GM18502 (cell line): Measurements from ENCODE around the gene CYB561.

Experiments used
- ATAC-seq: cut with Tn5 transposase; IDR thresholded peaks from one replicate; pipeline ENCODE4 v1.9.1; 2021; ENCODE audit warnings: mild to moderate bottlenecking; ENCODE audit not compliant: unreplicated experiment, poor library complexity

The CYB561 gene

DNA sequence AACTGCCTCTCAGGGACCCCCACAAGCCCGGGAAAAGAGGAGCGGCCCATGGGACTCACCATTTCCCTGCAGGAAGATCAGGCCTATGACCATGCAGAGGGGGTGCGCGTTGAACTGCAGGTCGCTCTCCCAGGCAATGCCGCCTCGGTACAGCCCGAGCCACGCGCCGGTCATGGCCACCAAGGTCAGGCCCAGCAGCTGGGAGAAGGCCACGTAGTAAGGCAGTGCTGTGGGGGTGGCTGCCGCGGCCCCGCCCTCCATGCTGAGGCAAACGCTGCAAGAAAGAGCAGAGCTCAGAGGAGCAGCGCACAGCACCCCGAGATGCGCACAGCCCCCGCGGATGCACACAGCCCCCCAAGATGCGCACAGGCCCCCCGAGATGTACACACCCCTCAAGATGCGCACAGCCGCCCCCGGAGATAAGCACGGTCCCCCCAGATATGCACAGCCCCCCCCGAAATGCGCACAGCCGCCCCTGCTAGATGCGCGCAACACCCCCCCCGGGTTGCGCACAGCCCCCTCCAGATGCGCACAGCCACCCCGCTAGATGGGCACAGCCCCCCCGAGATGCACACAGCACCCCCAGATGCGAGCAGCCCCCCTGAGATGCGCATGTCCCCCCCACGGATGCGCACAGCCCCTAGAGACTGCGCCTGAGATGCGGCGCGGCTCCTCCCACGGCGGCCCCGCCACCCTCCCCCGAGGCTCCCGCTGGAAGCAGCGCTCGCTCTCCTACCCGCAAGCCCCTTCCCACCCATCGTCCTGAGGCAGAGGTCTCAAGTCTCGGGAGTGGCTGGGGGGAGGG lies 8.6 kb downstream of the CYB561 start:
- ATAC-seq, result no peak

DNA sequence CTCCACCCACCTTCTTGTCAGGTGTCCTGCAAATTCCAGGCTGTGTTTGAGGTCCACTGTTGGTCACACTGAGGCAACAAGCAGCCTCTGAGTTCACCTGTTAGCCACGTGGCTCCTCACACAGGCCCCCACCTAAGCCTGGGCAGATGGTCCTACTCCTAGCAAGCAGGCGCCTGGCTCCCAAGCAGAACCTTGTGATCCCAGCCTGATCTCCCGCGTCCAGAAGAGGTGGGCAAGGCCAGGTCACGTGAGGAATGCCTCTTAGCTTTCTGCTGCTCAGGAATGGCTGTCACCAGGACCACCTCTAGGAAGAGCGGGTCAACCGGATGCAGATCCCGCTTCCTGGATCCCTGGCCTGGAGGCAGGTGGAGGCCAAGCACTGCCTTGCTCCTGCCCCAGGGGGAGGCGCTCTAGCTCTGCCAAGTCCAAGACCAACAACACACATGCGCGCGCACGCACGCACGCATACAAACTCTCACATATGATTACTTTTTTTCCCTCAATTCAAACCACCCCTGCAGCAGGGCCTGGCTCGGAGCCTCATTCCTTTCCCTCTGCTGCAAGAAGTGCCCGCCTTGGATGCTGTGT lies 9.5 kb downstream of the CYB561 start:
- ATAC-seq, result no peak

DNA sequence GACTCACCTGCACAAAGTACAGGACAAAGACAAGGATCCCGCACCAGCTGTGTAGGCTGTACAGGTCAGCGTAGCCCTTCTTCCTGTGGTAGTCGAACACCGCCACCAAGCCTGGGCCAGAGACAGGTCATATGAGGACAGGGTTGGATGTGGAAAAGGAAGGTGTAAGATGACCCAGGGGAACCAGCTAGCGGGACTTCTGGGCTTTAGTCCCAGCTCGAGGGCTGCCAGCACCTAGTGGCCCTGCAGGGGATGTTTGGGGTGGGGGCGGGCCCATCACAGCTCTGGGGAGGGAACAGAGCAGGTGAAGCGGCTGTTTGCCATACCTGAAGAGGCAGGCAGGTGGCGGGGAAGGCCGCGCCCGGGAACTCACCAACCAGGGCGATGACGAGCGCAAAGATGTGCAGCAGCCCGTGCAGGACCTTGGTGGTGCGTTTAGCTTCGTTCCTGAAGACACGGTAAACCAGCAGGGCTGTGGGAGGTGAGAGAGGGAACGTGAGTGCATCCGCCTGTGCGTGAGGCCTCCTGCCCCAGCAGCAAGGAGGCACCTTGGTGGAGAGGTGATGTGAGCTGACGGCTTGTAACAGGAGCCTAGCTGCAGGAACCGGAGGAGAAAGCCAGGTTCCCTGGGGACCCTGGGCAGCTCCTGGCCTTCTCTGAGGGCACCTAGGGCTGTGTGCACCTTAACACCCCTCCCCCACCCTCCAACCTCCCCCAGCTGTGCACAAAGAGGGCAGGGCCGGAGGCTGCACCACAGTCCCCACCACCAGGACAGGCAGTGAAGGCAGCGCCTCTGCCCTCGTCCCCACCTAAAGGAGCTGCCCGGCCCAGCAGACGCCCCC lies 10.2 kb downstream of the CYB561 start:
- ATAC-seq, result no peak

DNA sequence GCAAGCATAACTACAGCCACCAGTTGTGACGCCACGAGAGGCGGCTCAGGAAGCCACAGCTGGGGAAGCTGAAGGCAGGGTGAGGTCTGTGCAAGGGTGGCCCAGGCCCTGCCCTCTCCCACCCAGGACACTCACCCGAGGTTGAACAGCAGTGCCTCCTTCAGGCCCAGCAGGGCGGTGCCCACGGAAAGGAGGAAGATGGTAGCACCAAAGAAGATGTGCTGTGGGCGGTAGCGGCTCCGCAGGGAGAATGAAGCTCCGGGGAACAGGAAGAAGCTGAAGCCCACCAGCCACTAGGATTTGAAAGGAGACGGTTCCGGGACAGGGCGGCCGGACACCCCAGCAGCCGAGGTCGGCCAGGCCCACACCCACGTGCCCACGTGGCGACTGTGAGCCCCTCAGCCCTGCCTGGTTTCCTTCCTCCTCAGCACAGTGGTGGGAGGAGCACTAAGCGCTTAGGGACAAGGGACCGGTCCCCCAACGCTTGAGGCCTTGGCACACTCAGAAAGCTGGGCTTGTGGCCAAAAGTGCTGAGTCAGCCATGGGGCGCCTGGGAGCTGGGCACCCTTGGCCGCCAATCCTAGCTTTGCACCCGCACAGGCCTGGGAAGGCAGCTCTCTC lies 11.0 kb downstream of the CYB561 start:
- no peak for ATAC-seq

DNA sequence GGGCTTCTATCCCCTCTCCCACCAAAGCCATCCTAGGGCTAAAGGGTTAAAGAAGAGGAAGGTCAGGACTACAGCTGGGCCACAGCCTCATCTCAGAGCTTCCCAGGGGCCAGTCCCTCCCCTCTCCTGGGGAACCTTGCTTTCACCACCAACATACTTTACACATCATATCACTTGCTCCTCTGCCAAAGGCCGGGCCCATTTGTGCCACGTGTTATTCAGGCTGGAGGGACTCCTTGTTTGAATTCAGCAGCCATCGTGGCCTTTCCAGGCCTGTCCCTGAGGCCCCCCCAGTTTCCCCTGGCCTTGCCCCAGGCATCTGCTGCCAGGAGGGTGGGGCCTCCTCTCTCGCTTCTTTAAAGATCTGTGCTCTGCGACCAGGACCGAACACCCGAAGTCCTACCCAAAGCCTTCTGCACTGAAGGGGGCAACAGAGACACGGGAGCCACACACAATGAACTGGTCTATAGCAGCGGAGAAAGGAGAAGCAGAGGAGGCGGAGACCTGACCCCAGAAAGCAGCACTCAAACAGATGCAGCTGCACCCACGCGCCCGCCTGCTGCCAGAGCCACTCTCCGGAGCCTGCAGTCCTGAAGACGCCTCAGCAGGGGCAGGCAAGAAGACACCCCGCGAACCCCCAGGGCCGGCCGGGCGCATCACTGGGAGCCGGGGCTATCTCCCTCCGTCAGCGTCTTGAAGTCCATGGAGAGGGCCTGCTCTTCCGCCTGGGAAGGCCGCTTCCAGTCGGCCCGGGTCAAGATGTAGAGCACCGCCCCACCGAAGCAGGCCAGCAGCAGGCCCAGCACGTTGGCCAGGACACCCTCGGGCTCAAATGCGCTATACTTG lies 12.1 kb downstream of the CYB561 start:
- no peak for ATAC-seq

DNA sequence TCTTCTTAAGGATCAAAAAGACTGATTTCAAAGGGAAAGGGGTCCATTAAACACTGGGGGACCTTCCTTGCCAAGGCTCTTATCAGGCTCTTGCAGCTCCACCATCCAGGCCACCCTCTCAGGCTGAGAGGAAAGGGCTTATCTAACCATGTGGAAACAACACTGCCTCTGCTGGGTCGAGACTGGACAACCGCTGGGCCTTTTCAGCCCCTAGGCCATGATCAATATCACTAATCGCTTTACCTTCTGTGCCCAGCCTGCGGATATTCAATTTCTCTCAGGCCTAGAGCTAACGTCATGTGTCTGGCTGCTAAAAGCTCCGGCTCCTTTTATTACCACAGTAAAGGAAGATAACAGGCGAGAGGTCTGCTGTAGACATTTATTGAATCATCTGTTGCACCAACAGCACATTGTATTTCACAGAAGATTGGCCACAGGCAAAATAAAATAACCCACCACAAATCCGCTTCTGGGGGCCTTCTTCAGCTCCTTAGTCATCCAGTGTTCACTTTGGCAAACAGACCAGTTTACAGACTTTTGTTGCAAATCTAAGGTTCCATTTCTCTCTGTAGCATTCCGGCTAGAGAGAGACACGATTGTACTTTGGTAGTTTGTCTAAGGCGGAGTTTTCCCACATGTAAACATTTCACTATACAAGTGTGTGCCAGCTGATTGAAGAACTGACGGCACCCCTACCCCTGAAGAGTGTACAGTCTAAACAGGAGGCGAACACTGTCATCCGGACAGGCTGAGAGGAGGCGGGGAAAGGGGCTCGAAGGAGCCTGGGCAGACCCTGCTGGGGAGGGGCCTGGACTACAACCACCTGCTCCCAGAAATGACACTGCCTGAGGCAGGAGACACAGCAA lies 13.9 kb downstream of the CYB561 start:
- no peak for ATAC-seq

DNA sequence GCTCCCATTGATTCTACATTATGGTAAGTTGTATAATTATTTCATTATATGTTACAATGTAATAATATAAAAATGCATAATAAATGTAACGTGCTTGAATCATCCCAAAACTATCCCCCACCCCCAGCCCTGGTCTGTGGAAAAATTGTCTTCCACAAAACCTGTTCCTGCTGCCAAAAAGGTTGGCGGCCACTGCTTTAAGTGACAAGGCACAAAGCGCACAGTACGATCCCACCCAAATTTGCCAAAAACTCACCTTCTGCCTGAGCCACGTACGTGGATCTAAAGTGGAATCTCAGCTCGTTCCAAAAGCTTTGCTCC lies 14.5 kb downstream of the CYB561 start:
- no peak for ATAC-seq

DNA sequence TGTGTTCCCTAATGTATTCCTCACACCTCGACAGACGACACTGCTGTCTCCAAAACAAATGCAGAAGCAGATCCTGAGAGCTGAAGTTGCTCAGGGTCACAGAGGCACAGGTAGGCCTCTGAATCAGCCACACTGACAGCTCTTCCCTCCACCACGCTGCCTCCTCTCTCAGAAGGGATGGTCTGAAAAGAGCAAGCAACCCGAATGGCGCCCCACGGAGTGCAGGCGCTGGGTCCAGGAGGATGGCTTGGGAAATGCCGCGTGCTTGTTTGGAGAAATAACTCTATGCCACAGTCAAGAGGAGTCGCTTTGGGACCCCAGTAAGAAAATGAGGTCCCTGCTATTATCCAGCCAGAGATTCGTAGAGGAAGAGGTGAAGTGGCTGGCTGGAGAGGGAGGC lies 15.9 kb downstream of the CYB561 start:
- no peak for ATAC-seq

DNA sequence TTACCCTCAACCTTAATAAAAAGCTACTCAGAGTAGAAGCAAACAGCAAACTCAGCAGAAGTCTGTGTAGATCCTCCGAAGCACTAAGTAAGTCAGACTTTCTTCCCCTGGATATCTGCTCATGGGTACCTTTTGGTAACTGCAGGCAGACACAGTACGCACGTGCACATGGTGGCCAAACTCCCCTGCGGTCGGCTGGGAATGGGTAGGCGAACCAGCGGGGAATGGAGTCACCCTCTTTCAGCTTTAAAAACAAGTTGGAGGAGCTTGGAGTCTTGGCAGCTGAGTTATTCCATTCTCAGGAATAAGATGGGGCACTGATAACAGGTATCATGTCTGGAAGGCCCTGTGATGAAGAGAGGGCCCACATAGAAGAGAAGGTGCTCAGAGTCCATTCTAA lies 16.3 kb downstream of the CYB561 start:
- ATAC-seq, result no peak

DNA sequence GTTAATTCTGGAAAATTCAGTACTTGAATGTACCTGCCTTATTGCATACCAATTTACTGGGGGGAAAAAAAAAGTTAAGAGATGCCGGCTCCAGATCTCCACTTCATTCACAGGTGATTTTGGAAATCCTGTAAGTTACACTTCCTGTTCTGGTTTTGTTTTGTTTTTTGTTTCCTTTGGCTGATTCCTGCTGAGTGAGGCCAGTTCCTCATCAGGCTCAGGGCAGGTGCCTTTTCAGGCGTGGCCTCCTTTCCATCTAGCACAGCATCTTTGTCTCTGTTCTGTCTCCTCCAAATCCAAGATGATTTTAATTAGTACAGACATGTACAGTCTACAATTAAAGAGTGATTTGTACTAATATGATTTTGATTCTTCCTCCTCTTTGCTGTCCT lies 19.2 kb downstream of the CYB561 start:
- ATAC-seq, result no peak

DNA sequence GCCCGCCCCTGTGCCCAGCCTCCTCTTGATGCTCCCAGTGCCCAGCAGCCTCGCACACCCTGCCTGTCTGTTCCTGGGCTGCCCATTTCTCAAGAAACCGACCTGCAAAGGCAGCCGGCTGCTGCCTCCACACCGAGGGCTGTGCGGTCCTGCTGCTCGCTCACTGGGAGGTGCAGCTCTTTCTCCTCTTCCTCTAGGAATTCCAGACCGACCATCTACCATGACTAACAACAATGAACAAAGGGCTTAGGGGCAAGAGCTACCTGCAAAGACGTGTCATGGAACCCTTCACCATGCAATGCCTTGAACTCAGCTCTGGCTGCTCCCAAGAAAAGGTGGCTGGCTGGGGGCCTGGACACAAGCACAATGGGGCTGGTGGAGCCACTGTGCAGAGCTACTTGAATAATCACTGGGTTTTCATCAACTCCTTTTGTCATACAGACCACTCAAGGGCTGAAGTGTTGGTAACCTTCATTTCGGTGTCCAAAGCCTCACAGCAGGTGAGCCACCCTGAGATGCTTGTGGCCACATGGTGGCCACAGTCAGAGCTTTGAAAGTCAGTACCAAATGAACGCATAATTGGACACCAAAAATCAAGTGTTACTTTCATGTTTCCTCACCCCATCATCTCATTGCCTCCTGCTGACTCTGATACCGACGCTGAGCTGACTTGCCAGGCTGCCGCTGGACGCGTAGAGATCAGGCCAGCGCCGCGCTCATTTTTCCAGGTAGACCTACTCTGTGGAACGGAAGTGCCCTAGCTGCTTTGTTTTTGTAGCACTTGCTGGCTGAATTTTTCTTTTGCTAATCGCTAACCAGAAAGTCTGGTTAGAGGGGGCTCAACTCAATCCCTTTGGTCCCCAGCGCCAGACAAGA lies 19.8 kb downstream of the CYB561 start:
- ATAC-seq, result no peak

DNA sequence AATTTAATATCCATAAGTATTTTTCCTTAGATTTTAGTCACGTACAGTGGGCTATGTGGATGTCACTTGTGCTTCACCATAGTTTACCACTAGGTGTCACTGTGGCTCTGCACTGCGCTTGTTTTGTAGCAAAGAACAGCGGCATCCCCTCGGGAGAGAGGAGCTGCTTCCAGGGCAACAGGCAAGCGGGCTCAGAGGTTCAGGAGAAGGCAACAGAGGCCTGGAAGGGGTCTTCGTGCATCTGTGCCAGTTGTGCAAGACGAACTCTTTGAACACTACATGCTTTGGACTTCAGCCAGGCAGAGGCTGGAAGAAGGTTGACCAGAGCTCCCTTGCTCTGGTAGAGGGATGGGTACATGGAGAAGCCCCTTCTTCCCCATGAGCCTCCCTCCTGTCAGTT lies 20.6 kb downstream of the CYB561 start:
- no peak for ATAC-seq

DNA sequence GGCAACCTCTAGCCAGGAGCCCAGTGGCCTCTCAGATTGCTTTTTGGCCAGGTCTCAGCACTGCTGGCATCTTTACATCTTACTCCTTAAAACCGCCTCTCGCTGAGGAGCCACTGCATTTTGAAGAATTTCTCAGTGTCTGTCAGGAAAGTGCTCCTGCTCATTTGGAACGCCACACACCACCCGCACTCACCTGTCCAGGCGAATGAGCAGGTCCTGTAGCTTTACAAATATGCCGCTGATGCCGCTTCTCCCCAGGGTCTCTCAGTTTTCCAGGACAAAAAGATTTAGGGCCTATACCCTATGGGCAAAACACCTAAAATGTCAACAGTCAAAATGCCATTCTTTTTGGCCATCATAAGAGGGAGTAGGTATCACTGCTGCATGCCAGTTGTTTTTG lies 22.1 kb downstream of the CYB561 start:
- no peak for ATAC-seq

DNA sequence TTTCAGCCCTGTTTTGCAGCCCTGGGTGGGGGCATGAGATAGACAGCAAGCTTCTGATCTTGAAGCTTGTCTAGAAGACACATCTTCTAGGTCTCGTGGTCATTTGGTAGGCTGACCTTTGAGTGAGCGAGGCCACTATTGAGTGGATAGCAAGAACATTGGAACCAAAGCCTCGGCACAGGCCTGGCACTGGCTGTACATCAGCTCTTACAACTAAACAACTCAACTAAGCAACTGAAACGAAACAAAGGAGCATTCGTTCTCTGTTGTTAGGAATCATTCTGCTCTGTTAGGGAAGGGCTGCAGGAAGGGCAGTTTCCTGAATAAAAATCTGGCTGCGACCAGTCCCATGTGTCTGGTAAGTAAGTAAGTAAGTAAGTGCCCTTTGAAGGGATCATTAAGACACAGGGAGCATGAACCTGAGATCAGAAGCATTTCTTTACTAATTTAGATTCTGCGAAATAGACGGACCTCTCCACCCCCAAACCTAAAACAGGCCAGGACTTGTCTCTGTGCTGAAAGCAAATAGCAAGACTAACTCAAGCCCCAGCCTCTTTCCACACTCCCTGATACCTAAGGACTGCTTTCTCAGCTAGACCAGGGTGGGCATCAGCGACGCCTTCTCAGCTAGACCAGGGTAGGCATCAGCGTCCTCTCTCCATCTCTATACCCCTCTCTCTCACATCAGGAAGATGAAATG lies 22.7 kb downstream of the CYB561 start:
- no peak for ATAC-seq

DNA sequence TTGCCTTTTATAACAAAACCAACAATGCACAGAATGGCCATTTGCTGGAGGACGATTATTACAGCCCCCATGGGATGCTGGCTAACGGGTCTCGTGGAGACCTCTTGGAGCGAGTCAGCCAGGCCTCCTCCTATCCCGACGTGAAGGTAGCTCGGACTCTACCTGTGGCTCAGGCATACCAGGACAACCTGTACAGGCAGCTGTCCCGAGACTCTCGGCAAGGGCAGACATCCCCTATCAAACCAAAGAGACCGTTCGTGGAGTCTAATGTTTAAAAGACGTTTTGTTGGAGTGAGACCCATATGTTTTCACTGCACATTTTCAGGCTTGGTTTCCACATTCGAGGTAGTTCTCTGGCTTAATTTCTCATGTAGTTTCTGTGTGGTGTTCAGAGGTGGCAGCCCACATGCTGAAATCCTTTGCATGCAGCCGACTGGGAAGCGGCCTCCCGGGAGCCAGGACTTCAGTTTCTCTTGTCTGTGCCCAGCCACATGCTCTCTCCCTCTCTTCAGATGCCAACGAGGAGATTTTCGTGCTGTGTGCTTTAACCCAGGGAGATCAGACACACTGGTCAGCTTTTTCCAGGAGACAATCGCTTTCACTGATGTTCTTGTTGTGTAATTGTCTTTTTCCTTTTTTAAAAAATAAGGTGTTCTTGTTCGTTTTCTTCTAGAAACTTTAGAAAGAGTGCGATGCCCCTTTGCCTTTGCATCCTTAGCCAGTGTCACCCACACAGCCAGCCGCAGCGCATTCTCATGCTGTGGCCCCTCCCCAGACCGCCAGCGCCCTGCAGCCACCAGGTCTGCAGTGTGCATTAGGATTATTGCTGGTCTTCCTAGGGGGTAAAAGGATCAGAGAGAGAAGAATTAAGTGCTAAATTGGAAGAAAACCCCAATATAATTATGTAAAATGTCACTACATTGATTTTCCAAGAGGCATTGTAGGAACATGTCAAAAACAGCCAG lies 24.1 kb downstream of the CYB561 start:
- ATAC-seq, result no peak

DNA sequence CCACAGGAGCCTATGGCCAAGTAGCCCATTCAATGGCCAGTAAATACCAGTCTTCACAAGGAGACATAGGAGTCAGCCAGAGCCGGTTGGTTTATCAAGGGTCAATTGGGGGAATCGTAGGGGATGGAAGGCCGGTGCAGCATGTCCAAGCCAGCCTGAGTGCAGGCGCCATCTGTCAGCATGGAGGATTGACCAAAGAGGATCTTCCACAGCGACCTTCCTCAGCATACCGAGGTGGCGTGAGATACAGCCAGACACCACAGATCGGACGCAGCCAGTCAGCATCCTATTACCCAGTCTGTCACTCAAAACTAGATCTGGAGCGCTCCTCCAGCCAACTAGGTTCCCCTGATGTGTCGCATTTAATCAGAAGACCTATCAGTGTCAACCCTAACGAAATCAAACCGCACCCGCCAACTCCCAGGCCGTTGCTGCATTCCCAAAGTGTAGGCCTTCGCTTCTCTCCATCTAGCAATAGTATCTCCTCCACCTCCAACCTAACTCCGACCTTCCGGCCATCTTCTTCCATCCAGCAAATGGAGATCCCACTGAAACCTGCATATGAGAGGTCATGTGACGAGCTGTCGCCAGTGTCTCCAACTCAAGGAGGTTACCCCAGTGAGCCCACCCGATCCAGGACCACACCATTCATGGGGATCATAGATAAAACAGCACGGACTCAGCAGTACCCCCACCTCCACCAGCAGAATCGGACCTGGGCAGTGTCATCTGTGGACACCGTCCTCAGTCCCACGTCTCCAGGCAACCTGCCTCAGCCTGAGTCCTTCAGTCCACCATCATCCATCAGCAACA lies 25.0 kb downstream of the CYB561 start:
- no peak for ATAC-seq
